Measurements from ENCODE around the gene MSN.

The MSN gene

DNA sequence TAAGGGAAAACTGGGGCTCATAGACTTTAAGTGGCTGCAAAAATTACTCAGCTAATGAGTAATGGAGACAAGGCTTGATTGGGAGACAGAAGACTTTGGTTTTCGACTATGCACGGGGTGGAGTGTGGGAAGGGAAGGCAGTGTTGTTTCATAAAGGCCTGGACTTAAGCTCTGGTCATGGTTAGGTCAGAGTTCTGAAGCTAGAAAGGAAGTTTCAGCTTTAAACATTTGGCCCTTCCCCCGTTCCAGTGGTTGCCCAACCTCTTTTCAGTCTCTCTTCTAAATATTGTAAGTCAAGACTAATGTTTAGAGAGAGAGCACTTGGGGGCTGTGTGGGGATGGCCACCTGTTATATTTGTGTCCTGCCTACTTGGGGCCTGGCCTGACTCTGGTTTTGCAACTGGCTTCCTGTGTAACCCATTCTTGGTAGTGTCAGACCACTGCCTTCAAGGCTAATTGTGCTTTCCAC lies 21.0 kb downstream of the MSN start:
- no peak overlapping the region for H3K27ac ChIP-seq (ENCODE audit: extremely low read depth, low read depth, low read length)
- ChIA-PET POLR2A (interaction anchor here (0.6 kb wide), 1 partner anchor 1043 kb away, joined by 3 read pairs; no protein-coding TSS in a partner anchor), CTCF (no interaction called here)

DNA sequence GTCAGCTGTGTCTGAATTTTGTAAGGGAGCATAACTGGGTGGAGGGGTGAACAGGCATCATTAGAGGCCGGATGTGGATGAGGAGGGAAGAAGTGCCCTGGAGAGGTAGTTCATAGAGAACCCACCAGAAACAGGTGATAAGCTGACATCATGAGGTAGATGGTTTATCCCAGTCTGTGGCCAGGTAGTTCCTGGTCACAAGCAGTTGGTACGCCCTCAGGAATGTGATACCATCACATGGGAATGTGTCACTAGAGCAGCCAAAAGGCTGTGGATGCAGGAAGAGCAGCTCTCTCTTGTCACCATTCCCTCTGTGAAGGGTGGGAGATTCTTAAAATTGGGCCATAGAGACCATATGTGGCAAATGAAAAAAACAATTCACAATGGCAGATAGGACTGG lies 21.9 kb downstream of the MSN start:
- Histone ChIP-seq H3K27ac (ENCODE audit: extremely low read depth, low read depth, low read length) (no peak overlapping the region), H3K4me1 (ENCODE audit: control insufficient read depth, insufficient read depth, low read length) (no peaks in the 10 kb centered on the region), H3K9me3 (ENCODE audit: control insufficient read depth, insufficient read depth, low read depth, low read length) (no peaks in the 10 kb centered on the region), H3K4me3 (ENCODE audit: low read depth, low read length) (no peak overlapping the region), H3K36me3 (ENCODE audit: control insufficient read depth in 2 of 2, insufficient read depth in 1 of 2, low read length in 2 of 2) (no peaks in the 10 kb centered on the region)
- TF ChIP-seq ZNF629 (tag by site-specific recombination; IDR thresholded peaks at IDR 0.05) (no peak), PRDM10 (tag by site-specific recombination; IDR thresholded peaks at IDR 0.05) (peak; percentile 68)
- ChIA-PET CTCF (interaction anchor here (0.5 to 1.0 kb wide), 2 partner anchors 16 to 93 kb away, joined by 3 to 8 read pairs; no protein-coding TSS in a partner anchor), POLR2A (no interaction called here)

More for the DNA sequence above, 21.0 kb downstream of the MSN start:
- Histone ChIP-seq H3K9me3 (ENCODE audit: control insufficient read depth, insufficient read depth, low read depth, low read length) (no peaks in the 10 kb centered on the region), H3K4me1 (ENCODE audit: control insufficient read depth, insufficient read depth, low read length) (no peaks in the 10 kb centered on the region), H3K36me3 (ENCODE audit: control insufficient read depth in 2 of 2, insufficient read depth in 1 of 2, low read length in 2 of 2) (no peaks in the 10 kb centered on the region), H3K4me3 (ENCODE audit: low read depth, low read length) (no peak overlapping the region)
- no peak for TF ChIP-seq ZNF571 (tag by site-specific recombination; IDR thresholded peaks at IDR 0.05)

DNA sequence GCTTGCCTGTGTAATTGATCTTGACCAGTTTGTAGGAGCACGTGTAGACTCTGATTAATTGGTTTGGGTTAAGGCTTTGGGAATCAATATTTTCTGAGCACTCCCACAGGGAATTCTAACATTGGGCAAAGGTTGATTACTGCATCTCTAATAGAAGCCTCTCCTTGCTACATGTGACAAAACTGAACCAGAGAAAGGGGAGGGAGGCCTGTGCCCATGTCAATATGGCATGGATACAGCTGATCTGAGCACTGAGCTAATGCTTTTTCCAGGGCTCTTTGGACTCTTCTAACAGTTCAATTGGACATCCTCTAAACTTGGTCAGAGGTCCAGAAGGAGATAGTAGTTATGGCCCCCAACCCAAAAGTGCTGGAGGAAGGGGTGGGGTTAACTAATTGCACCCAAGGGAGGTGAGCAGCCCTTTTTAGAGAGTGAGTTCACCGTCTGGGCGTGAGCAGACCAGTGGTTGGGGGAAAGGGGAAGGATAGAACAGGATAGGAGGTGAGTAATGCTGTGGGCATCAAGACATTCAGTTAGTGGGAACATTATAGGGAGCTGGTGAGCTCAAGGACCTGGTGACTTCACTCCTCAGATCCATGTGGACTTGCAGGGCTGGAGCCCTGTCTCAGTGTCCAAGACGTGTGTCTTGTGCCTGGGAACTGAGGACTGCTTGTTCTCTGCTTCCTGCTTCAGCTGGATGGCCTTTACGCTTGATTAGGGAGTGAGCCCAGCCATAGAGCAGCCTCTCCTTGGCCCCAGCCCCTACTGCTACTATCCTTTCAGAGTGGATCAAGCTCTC lies 22.8 kb downstream of the MSN start:
- no peak for TF ChIP-seq SETDB1 (IDR thresholded peaks at IDR 0.05; ENCODE audit: insufficient read length, low read length)
- H3K4me1 ChIP-seq (ENCODE audit: control insufficient read depth, insufficient read depth, low read length): no peaks in the 10 kb centered on the region
- H3K4me3 ChIP-seq (ENCODE audit: low read depth, low read length): no peak overlapping the region
- POLR2A ChIA-PET: no interaction called here
- CTCF ChIA-PET: interaction anchor here (0.6 kb wide), 1 partner anchor 672 kb away, joined by 3 read pairs; no protein-coding TSS in a partner anchor
- H3K9me3 ChIP-seq (ENCODE audit: control insufficient read depth, insufficient read depth, low read depth, low read length): no peaks in the 10 kb centered on the region
- H3K36me3 ChIP-seq (ENCODE audit: control insufficient read depth in 2 of 2, insufficient read depth in 1 of 2, low read length in 2 of 2): no peaks in the 10 kb centered on the region
- no peak overlapping the region for H3K27ac ChIP-seq (ENCODE audit: extremely low read depth, low read depth, low read length)

DNA sequence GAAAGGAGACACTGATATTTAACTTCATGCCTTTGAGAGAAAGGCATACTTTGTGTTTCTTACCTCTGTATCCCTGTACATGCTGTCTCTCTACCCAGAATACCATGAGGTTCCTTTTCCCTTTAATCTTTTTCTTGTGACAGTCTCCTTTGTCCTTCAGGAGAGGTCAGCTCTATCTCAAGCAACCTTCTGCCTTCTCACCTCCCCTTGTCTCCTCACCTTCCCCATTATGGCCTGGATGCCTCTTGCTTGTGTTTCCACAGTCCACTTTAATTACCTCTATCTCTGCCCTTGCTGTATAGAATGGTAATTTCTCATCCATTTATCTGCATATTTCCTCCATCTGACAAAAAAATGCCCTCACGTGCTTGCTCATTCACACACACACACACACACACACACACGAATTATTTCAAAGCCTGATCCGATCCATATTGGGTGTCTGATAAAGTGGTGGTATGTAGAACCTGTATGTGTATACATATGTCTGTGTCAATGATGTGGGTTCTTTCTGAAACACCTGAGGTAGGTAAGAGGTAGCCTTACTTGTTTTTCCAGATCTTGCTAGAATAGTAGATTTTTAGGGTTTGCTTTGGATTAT lies 28.5 kb downstream of the MSN start:
- ChIA-PET POLR2A (interaction anchor here (0.7 kb wide), 1 partner anchor 10 kb away, joined by 4 read pairs; no protein-coding TSS in a partner anchor), CTCF (interaction anchor here (0.7 kb wide), 1 partner anchor 30 kb away, joined by 4 read pairs; no protein-coding TSS in a partner anchor)
- TF ChIP-seq INSM2 (tag by site-specific recombination; IDR thresholded peaks at IDR 0.05) (no peak), HOXA7 (CRISPR knock-in tag; IDR thresholded peaks at IDR 0.05; ENCODE audit: borderline replicate concordance) (no peak), GLI2 (tag by site-specific recombination; IDR thresholded peaks at IDR 0.05; ENCODE audit: borderline replicate concordance, low read depth) (no peak), ZNF292 (tag by site-specific recombination; IDR thresholded peaks at IDR 0.05; ENCODE audit: borderline replicate concordance, low read depth) (no peak), ZNF600 (tag by site-specific recombination; IDR thresholded peaks at IDR 0.05) (no peak), ZFP69B (tag by site-specific recombination; IDR thresholded peaks at IDR 0.05) (no peak), ZNF169 (tag by site-specific recombination; IDR thresholded peaks at IDR 0.05) (no peak), ZNF777 (tag by site-specific recombination; IDR thresholded peaks at IDR 0.05; ENCODE audit: borderline replicate concordance) (no peak), ZXDB (tag by site-specific recombination; IDR thresholded peaks at IDR 0.05) (no peak), PRDM4 (tag by site-specific recombination; IDR thresholded peaks at IDR 0.05) (no peak), ZSCAN30 (tag by site-specific recombination; IDR thresholded peaks at IDR 0.05) (no peak), ZNF155 (tag by site-specific recombination; IDR thresholded peaks at IDR 0.05) (no peak)
- Histone ChIP-seq H3K9me3 (ENCODE audit: control insufficient read depth, insufficient read depth, low read depth, low read length) (no peaks in the 10 kb centered on the region), H3K4me3 (ENCODE audit: low read depth, low read length) (no peak overlapping the region), H3K36me3 (ENCODE audit: control insufficient read depth in 2 of 2, insufficient read depth in 1 of 2, low read length in 2 of 2) (no peaks in the 10 kb centered on the region), H3K4me1 (ENCODE audit: control insufficient read depth, insufficient read depth, low read length) (no peaks in the 10 kb centered on the region), H3K27ac (ENCODE audit: extremely low read depth, low read depth, low read length) (no peak overlapping the region)
